GM12878 (cell line): ENCODE data around the gene TBC1D1. TPM values are rescaled to one million over a fixed set of nuclear protein-coding genes. Genes with fewer than 3 reads are reported as not detected.

ENCODE experiments used
- ATAC-seq: fragments of 200-7000 bp; cut with Tn5 transposase; 3 replicates; pipeline ENCODE4 v1.9.1; 2020; ENCODE audit warnings: mild to moderate bottlenecking, moderate library complexity
- BruUV-seq: library from RNA; stranded (reverse); fragments of 400-500 nt; replicated peaks from 2 replicates; lab custom pipeline; 2021; lab: Mats Ljungman, UMichigan
- CTCF ChIA-PET: fragments of 300-600 bp; sonication (Branson Sonifier 250); formaldehyde crosslinking; extraction: SDS; loops from one replicate; lab custom pipeline; 2021; ENCODE audit warnings: inconsistent platforms; lab: Yijun Ruan, JAX
- POLR2A ChIA-PET: fragments of 350-600 bp; formaldehyde crosslinking; extraction: SDS; loops from one replicate; lab custom pipeline; 2021; ENCODE audit warnings: inconsistent platforms; lab: Charles Lee
- RAD21 ChIA-PET: fragments of 300-600 bp; sonication (Branson Sonifier 250); formaldehyde crosslinking; loops from one replicate; lab custom pipeline; 2023; ENCODE audit warnings: antibody characterized with exemption; ENCODE audit not compliant: unreplicated experiment; lab: Charles Lee
- SMC1A ChIA-PET: fragments of 300-600 bp; sonication (Branson Sonifier 250); formaldehyde crosslinking; loops from one replicate; lab custom pipeline; 2023; ENCODE audit not compliant: unreplicated experiment, uncharacterized antibody; lab: Charles Lee
- DNase-seq: peaks from one replicate; pipeline ENCODE4 v3.0.0-alpha.2; 2011; ENCODE audit warnings: low read depth, low spot score
- FAIRE-seq: peaks from 3 replicates; lab custom pipeline; 2011; peaks lifted over from hg19 to GRCh38; lab: Jason Lieb, UNC
- H2AFZ ChIP-seq: 2 replicates; pipeline ENCODE4 v1.6.0; 2011; ENCODE audit warnings: low read depth, low read length, control low read depth; ENCODE audit not compliant: control insufficient read depth
- H3K27ac ChIP-seq: 2 replicates; pipeline ENCODE4 v1.5.1; 2011; ENCODE audit warnings: control low read depth; ENCODE audit not compliant: control insufficient read depth, insufficient read depth
- H3K27me3 ChIP-seq, 2 experiments: replicated peaks in 1 of 2; 2 replicates each; pipeline versions ENCODE4 v1.6.0 to v1.6.1; 2011; ENCODE audit warnings: low read length in 1 of 2; ENCODE audit not compliant: control insufficient read depth in 2 of 2, insufficient read depth in 2 of 2
- H3K36me3 ChIP-seq, 2 experiments: 2 replicates each; pipeline ENCODE4 v1.5.1; 2011; ENCODE audit warnings: low read length in 1 of 2; ENCODE audit not compliant: control insufficient read depth in 2 of 2, insufficient read depth in 2 of 2
- H3K4me1 ChIP-seq: 2 replicates; pipeline ENCODE4 v1.6.1; 2011; ENCODE audit warnings: mild to moderate bottlenecking, low read length, moderate library complexity, mixed read lengths; ENCODE audit not compliant: control insufficient read depth, insufficient read depth
- H3K4me2 ChIP-seq: 2 replicates; pipeline ENCODE4 v1.6.0; 2011; ENCODE audit warnings: control low read depth; ENCODE audit not compliant: control insufficient read depth, insufficient read depth
- H3K4me3 ChIP-seq: fragments of 200-600 bp; sonication (generic); 2 replicates; pipeline ENCODE4 v1.5.1; 2016
- H3K79me2 ChIP-seq: 2 replicates; pipeline ENCODE4 v1.6.0; 2011; ENCODE audit warnings: low read length; ENCODE audit not compliant: control insufficient read depth, insufficient read depth
- H3K9ac ChIP-seq: 2 replicates; pipeline ENCODE4 v1.8.0; 2011; ENCODE audit warnings: low read length, control low read depth, mixed read lengths; ENCODE audit not compliant: control insufficient read depth, insufficient read depth
- H3K9me3 ChIP-seq: replicated peaks from 3 replicates; pipeline ENCODE4 v1.5.1; 2011; ENCODE audit warnings: mild to moderate bottlenecking, low read length; ENCODE audit not compliant: control insufficient read depth, insufficient read depth
- H4K20me1 ChIP-seq: 2 replicates; pipeline ENCODE4 v1.6.0; 2011; ENCODE audit not compliant: control insufficient read depth, insufficient read depth
- BMI1 ChIP-seq: fragments of 450-650 bp; IDR thresholded peaks from 2 replicates; pipeline ENCODE4 v1.6.1; 2016; ENCODE audit warnings: mild to moderate bottlenecking, moderate library complexity, borderline replicate concordance
- GATAD2B ChIP-seq: fragments of 450-650 bp; conservative IDR thresholded peaks from 2 replicates; pipeline ENCODE4 v1.6.1; 2017; ENCODE audit warnings: low read depth, mild to moderate bottlenecking, moderate library complexity
- HDAC2 ChIP-seq: fragments of 200-600 bp; sonication (generic); IDR thresholded peaks from 2 replicates; pipeline ENCODE4 v1.6.1; 2017
- HDAC6 ChIP-seq: fragments of 200-600 bp; sonication (generic); IDR thresholded peaks from one replicate; pipeline ENCODE4 v1.8.0; 2017; ENCODE audit warnings: antibody characterized with exemption; ENCODE audit not compliant: unreplicated experiment
- MYC ChIP-seq: IDR thresholded peaks from 2 replicates; pipeline ENCODE4 v1.6.1; 2011; ENCODE audit warnings: mild to moderate bottlenecking, low read length, moderate library complexity, inconsistent platforms; ENCODE audit not compliant: insufficient read depth, insufficient replicate concordance, insufficient read length, severe bottlenecking
- NFYB ChIP-seq: IDR thresholded peaks from 2 replicates; pipeline ENCODE4 v1.6.1; 2011; ENCODE audit warnings: low read depth, mild to moderate bottlenecking, low read length, improper control_type of control experiment, moderate library complexity; ENCODE audit not compliant: insufficient read depth
- NR2C1 ChIP-seq: fragments of 450-650 bp; IDR thresholded peaks from 2 replicates; pipeline ENCODE4 v1.6.1; 2017; ENCODE audit warnings: antibody characterized with exemption, mild to moderate bottlenecking, moderate library complexity
- NRF1 ChIP-seq: conservative IDR thresholded peaks from 2 replicates; pipeline ENCODE4 v1.6.1; 2011; ENCODE audit warnings: mild to moderate bottlenecking, low read depth, low read length, improper control_type of control experiment
- PAX5 ChIP-seq: IDR thresholded peaks from 2 replicates; pipeline ENCODE4 v1.6.1; 2011; ENCODE audit warnings: low read depth, low read length, borderline replicate concordance
- POLR2AphosphoS5 ChIP-seq: IDR thresholded peaks from 2 replicates; pipeline ENCODE4 v1.6.1; 2011; ENCODE audit warnings: mild to moderate bottlenecking, low read length, inconsistent platforms
- SMAD1 ChIP-seq: fragments of 450-650 bp; IDR thresholded peaks from 2 replicates; pipeline ENCODE4 v1.6.1; 2018; ENCODE audit warnings: mild to moderate bottlenecking, low read depth; ENCODE audit not compliant: partially characterized antibody
- SRF ChIP-seq, 2 experiments: IDR thresholded peaks; 2 replicates each; pipeline ENCODE4 v1.6.1; 2011; ENCODE audit warnings: low read depth in 2 of 2, low read length in 2 of 2, mild to moderate bottlenecking in 1 of 2, moderate library complexity in 1 of 2
- TBL1XR1 ChIP-seq: IDR thresholded peaks from 2 replicates; pipeline ENCODE4 v1.6.1; 2012; ENCODE audit warnings: low read depth, low read length, improper control_type of control experiment
- WRNIP1 ChIP-seq: IDR thresholded peaks from 2 replicates; pipeline ENCODE4 v1.6.1; 2011; ENCODE audit warnings: low read depth, low read length, improper control_type of control experiment, borderline replicate concordance
- ZNF24 ChIP-seq: fragments of 450-650 bp; IDR thresholded peaks from 2 replicates; pipeline ENCODE4 v1.6.1; 2017; ENCODE audit warnings: antibody characterized with exemption, mild to moderate bottlenecking
- ZNF622 ChIP-seq: fragments of 450-650 bp; IDR thresholded peaks from 2 replicates; pipeline ENCODE4 v1.6.1; 2017; ENCODE audit warnings: mild to moderate bottlenecking, inconsistent platforms
- ZSCAN29 ChIP-seq: fragments of 450-650 bp; IDR thresholded peaks from 2 replicates; pipeline ENCODE4 v1.6.1; 2017; ENCODE audit warnings: mild to moderate bottlenecking, moderate library complexity
- WGBS: methylation state at CpG from one replicate; pipeline ENCODE4 v1.1.6; 2016; ENCODE audit warnings: low lambda C conversion rate; ENCODE audit not compliant: insufficient replicate concordance, insufficient coverage; ENCODE audit errors: missing lambda C conversion rate; 5-methylcytosine and 5-hydroxymethylcytosine counted together
- in situ Hi-C: fragments of 300-500 bp; cut with MboI; formaldehyde crosslinking; loops from 9 replicates; pipeline ENCODE4 v1.14.3; 2018; ENCODE audit warnings: mixed read lengths
- intact Hi-C: fragments of 100-400 bp; cut with micrococcal nuclease; formaldehyde crosslinking; loops from one replicate; pipeline ENCODE4 v1.14.2; 2022; ENCODE audit not compliant: unreplicated experiment
- polyA plus RNA-seq, 11 experiments: library from polyadenylated mRNA; depleted of rRNA in 4 of 11; unstranded in 6 of 11; stranded (reverse) in 5 of 11; fragments of >200 nt; fragmentation: Nextera tagmentation in 4 of 11; fragmentation: Illumina TruSeq in 1 of 11; extraction: Ambion mirVana in 4 of 11; extraction: Trizol in 1 of 11; gene quantifications; 1 replicate in 1 of 11; 2 replicates in 10 of 11; pipeline versions ENCODE4 v1.2.1 to v1.2.3, GENCODE V29; 2011 to 2016; ENCODE audit warnings: inconsistent platforms in 2 of 11, missing spikeins in 2 of 11, low read depth in 1 of 11
- total RNA-seq, 4 experiments: library from RNA; depleted of rRNA in 3 of 4; stranded (reverse); fragments of >200 nt in 3 of 4; fragmentation: Illumina TruSeq in 1 of 4; extraction: Trizol in 1 of 4; gene quantifications; 2 replicates each; pipeline versions ENCODE4 v1.2.1 to v1.2.3, GENCODE V29; 2013 to 2021
- TF ChIP-seq, protein P1 (sequence below): fragments of 450-650 bp; IDR thresholded peaks from 2 replicates; pipeline ENCODE4 v1.6.1; 2017; ENCODE audit warnings: mild to moderate bottlenecking
- TF ChIP-seq, protein P2 (sequence below): IDR thresholded peaks from 2 replicates; pipeline ENCODE4 v1.6.1; 2011; ENCODE audit warnings: borderline replicate concordance, low read depth, mild to moderate bottlenecking, moderate library complexity, low read length; ENCODE audit not compliant: insufficient read depth, poor library complexity, severe bottlenecking

Gene TBC1D1
- total and polyA plus RNA-seq, 10 of the 15 experiments (the other 5 are each of a cell fraction or from before 2014, with no cell fraction given) = 5.3 to 102 (median 57.8) TPM

DNA sequence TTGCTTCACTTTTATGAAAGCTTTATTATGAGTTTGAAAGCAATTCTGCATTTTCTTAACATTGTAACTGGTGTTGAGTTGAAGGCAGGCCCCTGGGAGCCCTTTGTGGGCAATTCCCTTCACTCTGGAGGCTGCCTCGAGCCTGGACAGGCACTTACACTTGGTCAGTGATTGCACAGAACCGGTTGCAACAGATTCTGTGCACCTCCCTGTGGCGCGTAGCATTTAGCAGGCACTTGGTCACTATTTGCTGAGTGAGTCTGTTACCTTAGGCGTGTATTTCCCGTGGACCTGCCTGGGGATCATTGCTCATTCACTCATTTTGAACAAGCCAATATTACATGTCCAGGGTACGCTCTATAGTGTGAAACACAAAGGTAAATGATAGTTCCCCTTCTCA is 149.7 kb downstream of the TBC1D1 start:
- ChIA-PET CTCF (interaction anchor here (0.6 kb wide), 1 partner anchor 62 kb away, joined by 3 read pairs; no protein-coding TSS in a partner anchor), POLR2A (no interaction called here), RAD21 (no interaction called here), SMC1A (interaction anchor here (0.6 to 1.2 kb wide), 3 partner anchors 51 to 373 kb away, joined by 3 to 4 read pairs (median 3); no protein-coding TSS in a partner anchor)
- no peaks in the 10 kb centered on the region for H3K4me1 ChIP-seq
- BruUV-seq = no TSS peak
- DNase-seq (no peak), ATAC-seq (no peak), FAIRE-seq (no peak)
- no peak overlapping the region for H3K27ac ChIP-seq
- 90% methylated on average over 7 of the region's 7 CpGs for WGBS
- TF ChIP-seq POLR2AphosphoS5 = no peak
- TF ChIP-seq ZSCAN29 = no peak
- TF ChIP-seq MYC = no peak
- no peak for TF ChIP-seq PAX5
- no peak for TF ChIP-seq NRF1
- no peak for TF ChIP-seq HDAC6
- TF ChIP-seq SRF (IDR thresholded peaks at IDR 0.05; ENCODE audit: low read depth in 2 of 2, low read length in 2 of 2) = no peak
- TF ChIP-seq, protein P1, sequence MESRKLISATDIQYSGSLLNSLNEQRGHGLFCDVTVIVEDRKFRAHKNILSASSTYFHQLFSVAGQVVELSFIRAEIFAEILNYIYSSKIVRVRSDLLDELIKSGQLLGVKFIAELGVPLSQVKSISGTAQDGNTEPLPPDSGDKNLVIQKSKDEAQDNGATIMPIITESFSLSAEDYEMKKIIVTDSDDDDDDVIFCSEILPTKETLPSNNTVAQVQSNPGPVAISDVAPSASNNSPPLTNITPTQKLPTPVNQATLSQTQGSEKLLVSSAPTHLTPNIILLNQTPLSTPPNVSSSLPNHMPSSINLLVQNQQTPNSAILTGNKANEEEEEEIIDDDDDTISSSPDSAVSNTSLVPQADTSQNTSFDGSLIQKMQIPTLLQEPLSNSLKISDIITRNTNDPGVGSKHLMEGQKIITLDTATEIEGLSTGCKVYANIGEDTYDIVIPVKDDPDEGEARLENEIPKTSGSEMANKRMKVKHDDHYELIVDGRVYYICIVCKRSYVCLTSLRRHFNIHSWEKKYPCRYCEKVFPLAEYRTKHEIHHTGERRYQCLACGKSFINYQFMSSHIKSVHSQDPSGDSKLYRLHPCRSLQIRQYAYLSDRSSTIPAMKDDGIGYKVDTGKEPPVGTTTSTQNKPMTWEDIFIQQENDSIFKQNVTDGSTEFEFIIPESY = no peak
- TF ChIP-seq ZNF24 = no peak
- no peak for TF ChIP-seq NR2C1
- TF ChIP-seq SMAD1 = no peak
- TF ChIP-seq ZNF622 = no peak
- no peak for TF ChIP-seq GATAD2B
- no peak for TF ChIP-seq HDAC2
- TF ChIP-seq, protein P2, sequence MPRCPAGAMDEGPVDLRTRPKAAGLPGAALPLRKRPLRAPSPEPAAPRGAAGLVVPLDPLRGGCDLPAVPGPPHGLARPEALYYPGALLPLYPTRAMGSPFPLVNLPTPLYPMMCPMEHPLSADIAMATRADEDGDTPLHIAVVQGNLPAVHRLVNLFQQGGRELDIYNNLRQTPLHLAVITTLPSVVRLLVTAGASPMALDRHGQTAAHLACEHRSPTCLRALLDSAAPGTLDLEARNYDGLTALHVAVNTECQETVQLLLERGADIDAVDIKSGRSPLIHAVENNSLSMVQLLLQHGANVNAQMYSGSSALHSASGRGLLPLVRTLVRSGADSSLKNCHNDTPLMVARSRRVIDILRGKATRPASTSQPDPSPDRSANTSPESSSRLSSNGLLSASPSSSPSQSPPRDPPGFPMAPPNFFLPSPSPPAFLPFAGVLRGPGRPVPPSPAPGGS = no peak
- TF ChIP-seq NFYB = no peak
- TF ChIP-seq TBL1XR1 = no peak
- no peak for TF ChIP-seq WRNIP1
- TF ChIP-seq BMI1 = no peak
- intact Hi-C loops = no loop called here
- H3K4me2 ChIP-seq = no peak overlapping the region
- no peaks in the 10 kb centered on the region for H4K20me1 ChIP-seq
- H3K9me3 ChIP-seq = no peaks in the 10 kb centered on the region
- in situ Hi-C loops = no loop called here
- no peak overlapping the region for H3K9ac ChIP-seq
- H3K4me3 ChIP-seq = no peak overlapping the region
- no peaks in the 10 kb centered on the region for H3K79me2 ChIP-seq
- H2AFZ ChIP-seq = no peak overlapping the region
- no peaks in the 10 kb centered on the region for H3K27me3 ChIP-seq
- peaks cover 2 to 16% of the 10 kb centered on the region in 2 experiments; a peak in 3 of 4 replicates for H3K36me3 ChIP-seq
